Iris pigment epithelial cell (primary cell): ENCODE data around the gene KRTAP19-8.
A peak's percentile ranks its signal among the peaks of the same experiment; 100 is the strongest.

ENCODE experiments used
- DNase-seq: peaks from one replicate; pipeline ENCODE4 v3.0.0-alpha.2; 2011; ENCODE audit warnings: low read depth

Gene KRTAP19-8

GRCh38 chr21:31038376-31038775, at the start of gene KRTAP19-8:
Gene KRTAP19-8, minus strand, starts transcription at chr21:31038476. Its CDS starts 33 bp downstream, at chr21:31038443.
- no peak for DNase-seq

- no peak for DNase-seq
These were observed 49.6 kb upstream of the KRTAP19-8 start for GRCh38 chr21:31087639-31088473.

- no peak for DNase-seq
These were observed 46.4 kb upstream of the KRTAP19-8 start for GRCh38 chr21:31084689-31085088.

GRCh38 chr21:31078796-31079195, 40.5 kb upstream of the KRTAP19-8 start:
- DNase-seq = no peak

- DNase-seq = no peak
These were observed 39.9 kb upstream of the KRTAP19-8 start for GRCh38 chr21:31078216-31078615.

GRCh38 chr21:31075848-31076247, 37.6 kb upstream of the KRTAP19-8 start:
- DNase-seq = no peak

GRCh38 chr21:31072533-31072932, 34.3 kb upstream of the KRTAP19-8 start:
- no peak for DNase-seq

- DNase-seq = no peak
These were observed 26.5 kb upstream of the KRTAP19-8 start for GRCh38 chr21:31064803-31065202.

DNA sequence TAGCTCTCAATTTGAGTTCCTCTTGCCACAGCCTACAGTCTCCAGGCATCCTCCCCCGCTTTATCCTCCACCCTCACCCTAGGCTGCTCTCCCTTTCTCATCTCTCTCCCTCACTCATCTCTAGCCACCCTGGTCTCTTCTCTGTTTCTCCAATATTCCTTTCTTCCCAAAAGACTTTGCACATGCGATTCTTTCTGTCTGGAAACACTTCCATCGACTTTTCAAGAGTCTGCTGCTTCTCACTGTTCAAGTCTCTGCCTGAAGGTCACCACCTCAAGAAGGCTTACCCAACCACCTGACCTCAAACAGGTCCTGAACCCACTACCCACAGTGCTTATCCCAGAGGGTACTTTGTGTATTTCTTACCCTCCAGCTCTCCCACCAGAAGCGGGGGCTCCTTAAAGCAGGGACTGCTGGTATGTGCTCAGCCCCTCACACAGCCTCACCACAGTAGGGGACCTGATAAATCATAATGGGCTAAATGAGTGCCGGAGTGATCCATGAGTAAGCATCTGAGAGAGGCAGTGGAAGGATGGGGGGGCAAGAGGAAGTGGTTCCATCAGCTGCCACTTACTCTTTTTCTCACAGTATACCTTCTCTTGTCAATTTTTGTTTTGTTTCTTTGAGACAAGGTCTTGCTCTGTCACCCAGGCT, 14.3 kb upstream of the KRTAP19-8 start:
- no peak for DNase-seq

- DNase-seq = no peak
These were observed 12.4 kb upstream of the KRTAP19-8 start for GRCh38 chr21:31050577-31051157.

DNA sequence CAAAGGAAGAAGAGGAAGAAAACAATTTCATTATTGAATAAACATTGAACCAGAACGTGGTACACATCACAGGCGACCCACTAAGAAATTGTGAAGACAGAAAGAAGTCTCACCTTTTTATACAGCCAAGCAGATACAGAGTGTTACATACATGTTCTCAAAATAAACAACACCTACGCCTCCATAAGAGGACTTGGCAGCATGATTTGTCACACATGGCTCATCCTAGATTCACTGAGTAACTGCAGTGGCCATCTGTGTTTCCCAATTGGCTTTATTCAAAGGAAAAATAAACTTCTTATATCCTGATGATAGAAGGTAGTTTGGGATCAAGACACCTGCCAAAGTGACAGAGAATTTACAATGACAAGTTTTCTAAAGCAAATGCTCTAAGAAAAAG, 7.6 kb upstream of the KRTAP19-8 start:
- DNase-seq = no peak

- no peak for DNase-seq
These were observed 5.2 kb upstream of the KRTAP19-8 start for GRCh38 chr21:31043471-31043870.

DNA sequence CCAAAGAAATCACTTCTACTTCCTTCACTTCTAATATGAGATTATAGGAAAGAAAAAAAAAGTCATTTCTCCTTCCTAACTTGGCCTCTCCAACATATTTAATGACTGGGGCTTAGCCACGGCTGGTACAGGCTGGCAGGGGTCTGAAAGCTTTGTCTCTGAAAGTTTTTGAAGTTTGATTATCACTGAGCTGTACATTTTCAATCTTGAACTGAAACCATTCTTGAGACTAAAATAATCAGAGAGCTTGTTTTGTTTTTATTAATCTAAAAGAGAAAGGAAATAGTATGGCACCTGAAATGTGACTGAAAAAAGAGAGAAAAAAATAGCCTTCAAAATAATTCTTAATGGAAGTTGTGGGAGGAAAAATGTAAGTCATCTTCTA, 3.8 kb upstream of the KRTAP19-8 start:
- no peak for DNase-seq

- no peak for DNase-seq
These were observed 3.2 kb upstream of the KRTAP19-8 start for GRCh38 chr21:31041295-31042079.

DNA sequence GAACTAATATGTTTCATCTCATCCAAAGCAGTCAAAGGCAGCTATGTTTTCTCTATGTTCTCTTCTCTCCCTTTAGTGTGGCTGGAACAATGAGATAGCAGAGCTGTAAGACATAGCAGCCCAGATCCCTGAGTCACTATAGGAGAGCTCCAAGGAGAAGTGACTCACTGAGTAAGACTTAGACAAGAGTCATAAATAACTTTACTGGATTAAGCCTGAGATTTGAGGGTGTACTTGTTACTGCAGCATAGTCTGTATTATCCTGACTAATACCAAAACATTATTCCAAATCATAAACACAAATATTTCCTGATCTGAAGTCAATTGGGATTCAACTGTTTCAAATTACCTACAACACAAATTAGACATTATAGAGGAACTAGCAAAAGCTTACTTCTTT, 3.9 kb downstream of the KRTAP19-8 start:
- peak; percentile 13 for DNase-seq

DNA sequence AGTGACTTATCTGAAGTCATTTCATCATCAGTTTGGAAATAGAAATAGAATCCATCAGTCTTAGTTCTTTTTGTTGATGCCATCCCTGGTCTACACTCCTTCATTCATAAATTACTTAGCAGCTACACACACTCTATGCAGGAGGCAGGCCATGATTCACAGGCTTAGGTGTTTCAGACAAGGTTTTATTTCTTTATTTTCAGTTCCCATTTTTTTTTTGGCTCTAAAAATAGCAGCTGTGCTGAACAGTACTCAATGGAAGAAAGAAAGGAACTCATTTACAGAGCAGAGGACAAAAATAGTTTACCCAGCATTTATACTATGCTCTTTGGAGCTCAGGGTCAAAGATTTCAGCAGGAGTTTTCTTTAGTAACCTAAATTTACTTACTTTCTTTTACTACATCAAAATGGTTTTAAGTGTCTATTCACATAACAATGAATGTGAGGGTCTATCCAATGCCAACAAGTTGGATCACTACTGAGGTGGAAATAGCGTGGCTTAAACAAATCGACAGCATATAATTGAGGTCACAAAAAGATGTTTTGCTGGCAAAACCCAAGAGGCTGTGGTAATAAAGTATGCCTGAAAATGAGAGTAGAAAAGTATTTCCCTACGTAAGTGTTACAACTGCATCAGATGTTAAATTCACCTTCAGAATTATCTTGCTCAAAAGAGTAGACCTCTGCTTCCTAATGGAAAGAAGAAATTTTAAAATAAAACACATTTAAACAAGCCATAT, 7.7 kb downstream of the KRTAP19-8 start:
- DNase-seq = no peak

- no peak for DNase-seq
These were observed 14.6 kb downstream of the KRTAP19-8 start for GRCh38 chr21:31023680-31024079.

DNA sequence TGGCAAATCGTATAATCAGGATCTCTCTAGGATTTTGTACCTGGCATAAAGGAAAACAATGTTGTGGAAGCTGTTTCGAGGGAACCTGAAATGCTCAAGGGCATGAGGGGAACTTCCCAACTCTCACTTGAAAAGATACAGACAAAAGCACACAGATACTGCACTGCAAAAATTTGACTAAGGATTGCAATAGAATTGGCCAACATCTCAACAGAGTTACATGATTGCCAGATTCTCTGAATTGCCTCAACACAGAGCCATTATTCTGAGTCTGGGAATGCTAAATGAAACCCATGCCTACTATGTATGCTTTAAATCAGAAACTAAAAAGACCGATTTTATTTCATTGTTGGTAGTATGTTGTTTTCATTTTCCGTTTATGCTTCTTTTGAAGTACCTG, 16.0 kb downstream of the KRTAP19-8 start:
- DNase-seq = no peak

- DNase-seq = no peak
These were observed 20.0 kb downstream of the KRTAP19-8 start for GRCh38 chr21:31018232-31018631.

- no peak for DNase-seq
These were observed 23.4 kb downstream of the KRTAP19-8 start for GRCh38 chr21:31014891-31015290.
